Fibroblast of lung (primary cell): ENCODE measurements around the gene CDC42SE2. TPM values are rescaled to one million over a fixed set of nuclear protein-coding genes. Genes with fewer than 3 reads are reported as not detected.

Experiments used
- DNase-seq, 2 donors: peaks; one replicate each; pipeline versions ENCODE4 v3.0.0 to v3.0.0-alpha.2; 2010; ENCODE audit warnings: low read depth in 2 of 2
- H2AFZ ChIP-seq: 2 replicates; pipeline ENCODE4 v1.5.1; 2012; ENCODE audit warnings: low read length, control low read depth, inconsistent platforms
- H3K27ac ChIP-seq: 2 replicates; pipeline ENCODE4 v1.5.1; 2011; ENCODE audit warnings: low read length, control low read depth; ENCODE audit not compliant: insufficient read depth
- H3K27me3 ChIP-seq: 2 replicates; pipeline ENCODE4 v1.5.1; 2011; ENCODE audit warnings: mild to moderate bottlenecking, low read length; ENCODE audit not compliant: control insufficient read depth, insufficient read depth
- H3K36me3 ChIP-seq: 2 replicates; pipeline ENCODE4 v1.5.1; 2011; ENCODE audit warnings: low read length; ENCODE audit not compliant: control insufficient read depth, insufficient read depth
- H3K4me1 ChIP-seq: 2 replicates; pipeline ENCODE4 v1.5.1; 2011; ENCODE audit warnings: low read length; ENCODE audit not compliant: control insufficient read depth, insufficient read depth; ENCODE audit errors: extremely low read depth
- H3K4me2 ChIP-seq: 2 replicates; pipeline ENCODE4 v1.5.1; 2011; ENCODE audit warnings: low read length, control low read depth; ENCODE audit not compliant: insufficient read depth; ENCODE audit errors: extremely low read depth
- H3K4me3 ChIP-seq, 4 experiments: fragments of 200-600 bp in 1 of 4; sonication (generic) in 1 of 4; replicated peaks in 1 of 4; 2 replicates each; pipeline ENCODE4 v1.5.1; 2011 to 2016; ENCODE audit warnings: low read length in 4 of 4, low read depth in 3 of 4, mild to moderate bottlenecking in 3 of 4, control low read depth in 2 of 4, inconsistent platforms in 1 of 4, mixed read lengths in 1 of 4; ENCODE audit not compliant: insufficient read depth in 1 of 4; ENCODE audit errors: control extremely low read depth in 1 of 4
- H3K79me2 ChIP-seq: 2 replicates; pipeline ENCODE4 v1.5.1; 2012; ENCODE audit warnings: mild to moderate bottlenecking, low read length, inconsistent platforms; ENCODE audit not compliant: control insufficient read depth, insufficient read depth
- H3K9ac ChIP-seq: 2 replicates; pipeline ENCODE4 v1.5.1; 2011; ENCODE audit warnings: mild to moderate bottlenecking, low read length, control low read depth; ENCODE audit not compliant: insufficient read depth
- H3K9me3 ChIP-seq: 2 replicates; pipeline ENCODE4 v1.5.1; 2012; ENCODE audit warnings: low read depth, low read length; ENCODE audit not compliant: control insufficient read depth, insufficient read depth
- H4K20me1 ChIP-seq: 2 replicates; pipeline ENCODE4 v1.5.1; 2011; ENCODE audit warnings: low read length; ENCODE audit not compliant: control insufficient read depth, insufficient read depth; ENCODE audit errors: extremely low read depth
- EZH2 ChIP-seq: IDR thresholded peaks from 2 replicates; pipeline ENCODE4 v1.5.1; 2012; ENCODE audit warnings: low read length, control low read depth, mild to moderate bottlenecking; ENCODE audit errors: missing control alignments
- polyA plus RNA-seq, 2 donors: library from polyadenylated mRNA; depleted of rRNA in 1 of 2; stranded (reverse) in 1 of 2; unstranded in 1 of 2; fragments of >200 nt; gene quantifications; 2 replicates each; pipeline ENCODE4 v1.2.1, GENCODE V29; 2011 to 2012; ENCODE audit warnings: missing spikeins in 1 of 2
- total RNA-seq: library from RNA; depleted of rRNA; stranded (reverse); fragments of >200 nt; gene quantifications from 2 replicates; pipeline ENCODE4 v1.2.1, GENCODE V29; 2014
- TF ChIP-seq, protein P1 (sequence below), 2 donors: IDR thresholded peaks in 1 of 2; conservative IDR thresholded peaks in 1 of 2; 1 replicate in 1 of 2; 2 replicates in 1 of 2; pipeline ENCODE4 v1.5.1; 2011 to 2012; ENCODE audit warnings: low read length in 2 of 2, control low read depth in 1 of 2, inconsistent platforms in 1 of 2, low read depth in 1 of 2, mild to moderate bottlenecking in 1 of 2

CDC42SE2 gene
- total and polyA plus RNA-seq, 2 donors (not counting 1 experiment from before 2014, with no cell fraction given), result 26.1 to 26.5 TPM

- H4K20me1 ChIP-seq, result no peaks in the 10 kb centered on the region
- no peak overlapping the region for H3K4me3 ChIP-seq
- no peak overlapping the region for H3K27ac ChIP-seq
- H3K79me2 ChIP-seq, result peaks cover 24% of the 10 kb centered on the region
- H3K4me2 ChIP-seq, result no peak overlapping the region
- no peaks in the 10 kb centered on the region for H3K27me3 ChIP-seq
- H2AFZ ChIP-seq, result no peak overlapping the region
- H3K9me3 ChIP-seq, result no peaks in the 10 kb centered on the region
- no peaks in the 10 kb centered on the region for H3K4me1 ChIP-seq
- no peak for DNase-seq
- H3K36me3 ChIP-seq, result no peaks in the 10 kb centered on the region
- TF ChIP-seq EZH2, result no peak
- TF ChIP-seq, protein P1, sequence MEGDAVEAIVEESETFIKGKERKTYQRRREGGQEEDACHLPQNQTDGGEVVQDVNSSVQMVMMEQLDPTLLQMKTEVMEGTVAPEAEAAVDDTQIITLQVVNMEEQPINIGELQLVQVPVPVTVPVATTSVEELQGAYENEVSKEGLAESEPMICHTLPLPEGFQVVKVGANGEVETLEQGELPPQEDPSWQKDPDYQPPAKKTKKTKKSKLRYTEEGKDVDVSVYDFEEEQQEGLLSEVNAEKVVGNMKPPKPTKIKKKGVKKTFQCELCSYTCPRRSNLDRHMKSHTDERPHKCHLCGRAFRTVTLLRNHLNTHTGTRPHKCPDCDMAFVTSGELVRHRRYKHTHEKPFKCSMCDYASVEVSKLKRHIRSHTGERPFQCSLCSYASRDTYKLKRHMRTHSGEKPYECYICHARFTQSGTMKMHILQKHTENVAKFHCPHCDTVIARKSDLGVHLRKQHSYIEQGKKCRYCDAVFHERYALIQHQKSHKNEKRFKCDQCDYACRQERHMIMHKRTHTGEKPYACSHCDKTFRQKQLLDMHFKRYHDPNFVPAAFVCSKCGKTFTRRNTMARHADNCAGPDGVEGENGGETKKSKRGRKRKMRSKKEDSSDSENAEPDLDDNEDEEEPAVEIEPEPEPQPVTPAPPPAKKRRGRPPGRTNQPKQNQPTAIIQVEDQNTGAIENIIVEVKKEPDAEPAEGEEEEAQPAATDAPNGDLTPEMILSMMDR (conservative IDR thresholded peaks at IDR 0.05 in 1 of 2, IDR thresholded peaks at IDR 0.05 in 1 of 2; ENCODE audit: low read depth in 1 of 2, low read length in 2 of 2), result no peak
- H3K9ac ChIP-seq, result no peak overlapping the region
Measured at GRCh38 chr5:131316026-131316425, 52.2 kb downstream of the CDC42SE2 start.

- H3K9me3 ChIP-seq, result no peaks in the 10 kb centered on the region
- DNase-seq, result no peak
- H3K79me2 ChIP-seq, result peaks cover 24% of the 10 kb centered on the region
- no peaks in the 10 kb centered on the region for H3K27me3 ChIP-seq
- H3K27ac ChIP-seq, result no peak overlapping the region
- H4K20me1 ChIP-seq, result no peaks in the 10 kb centered on the region
- no peak overlapping the region for H3K4me3 ChIP-seq
- no peak overlapping the region for H3K4me2 ChIP-seq
- H3K9ac ChIP-seq, result no peak overlapping the region
- TF ChIP-seq, protein P1 (conservative IDR thresholded peaks at IDR 0.05 in 1 of 2, IDR thresholded peaks at IDR 0.05 in 1 of 2; ENCODE audit: low read depth in 1 of 2, low read length in 2 of 2), result no peak
- TF ChIP-seq EZH2, result no peak
- H3K36me3 ChIP-seq, result no peaks in the 10 kb centered on the region
- no peak overlapping the region for H2AFZ ChIP-seq
- no peaks in the 10 kb centered on the region for H3K4me1 ChIP-seq
Measured at GRCh38 chr5:131316822-131317221, 53.0 kb downstream of the CDC42SE2 start.

DNA sequence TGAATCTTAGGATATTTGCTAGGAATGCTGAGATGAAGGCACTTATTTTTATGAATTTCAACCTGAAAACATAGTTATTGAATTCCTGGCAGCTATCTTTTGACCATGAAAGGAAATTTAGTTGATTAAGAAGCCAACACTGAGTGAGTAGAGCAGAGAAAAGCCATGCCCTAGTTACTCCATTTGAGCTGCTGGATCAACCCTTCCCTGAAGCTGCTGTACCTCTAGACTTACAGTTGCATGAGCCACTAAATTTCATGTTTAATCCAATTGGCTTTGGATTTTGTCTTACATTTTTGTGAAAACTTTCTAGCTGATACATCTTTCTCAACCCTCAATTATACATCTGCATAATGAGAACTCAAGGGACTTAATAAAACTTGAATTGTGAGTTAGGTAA, 54.6 kb downstream of the CDC42SE2 start:
- no peak overlapping the region for H3K27ac ChIP-seq

More for the DNA sequence above, 54.6 kb downstream of the CDC42SE2 start:
- Histone ChIP-seq H3K9me3 (no peaks in the 10 kb centered on the region), H3K9ac (no peak overlapping the region), H3K79me2 (peaks cover 24% of the 10 kb centered on the region), H3K4me2 (no peak overlapping the region), H4K20me1 (no peaks in the 10 kb centered on the region), H3K4me1 (no peaks in the 10 kb centered on the region), H3K27me3 (no peaks in the 10 kb centered on the region), H3K4me3 (no peak overlapping the region), H3K36me3 (no peaks in the 10 kb centered on the region), H2AFZ (no peak overlapping the region)
- TF ChIP-seq, protein P1 (conservative IDR thresholded peaks at IDR 0.05 in 1 of 2, IDR thresholded peaks at IDR 0.05 in 1 of 2; ENCODE audit: low read depth in 1 of 2, low read length in 2 of 2), result no peak
- no peak for TF ChIP-seq EZH2
- DNase-seq, result no peak
